Right lobe of liver (tissue), 6 donors: Measurements from ENCODE around the gene LPAR3. TPM values are rescaled to one million over a fixed set of nuclear protein-coding genes. Genes with fewer than 3 reads are reported as not detected.

Experiments used
- ATAC-seq, 4 donors: fragments of 200-7000 bp; cut with Tn5 transposase; one replicate each; pipeline ENCODE4 v1.9.1; 2020; ENCODE audit warnings: mild to moderate bottlenecking in 4 of 4, moderate library complexity in 4 of 4
- DNase-seq, 3 donors: peaks; one replicate each; pipeline ENCODE4 v3.0.0-alpha.2; 2020
- H3K27ac ChIP-seq, 3 donors: fragments of 200-600 bp; one replicate each; pipeline ENCODE4 v1.8.0; 2022
- H3K27me3 ChIP-seq, 2 donors: fragments of 200-600 bp; one replicate each; pipeline ENCODE4 v1.8.0; 2022
- H3K36me3 ChIP-seq, 4 donors: fragments of 200-600 bp; sonication (generic) in 1 of 4; one replicate each; pipeline versions ENCODE4 v1.5.1 to v1.8.0; 2017 to 2022; ENCODE audit warnings: control low read depth in 1 of 4
- H3K4me1 ChIP-seq, 4 donors: fragments of 200-600 bp; sonication (generic) in 1 of 4; one replicate each; pipeline versions ENCODE4 v1.5.1 to v1.8.0; 2017 to 2022; ENCODE audit warnings: control low read depth in 1 of 4
- H3K4me3 ChIP-seq, 3 donors: fragments of 200-600 bp; one replicate each; pipeline ENCODE4 v1.8.0; 2022
- H3K9me3 ChIP-seq, 4 donors: fragments of 200-600 bp; sonication (generic) in 1 of 4; one replicate each; pipeline versions ENCODE4 v1.5.1 to v1.8.0; 2017 to 2022; ENCODE audit warnings: control low read depth in 1 of 4
- CTCF ChIP-seq, 4 donors: fragments of 200-600 bp in 3 of 4; fragments of 450-650 bp in 1 of 4; IDR thresholded peaks; one replicate each; pipeline versions ENCODE4 v1.5.1 to v1.8.0; 2016 to 2022; ENCODE audit warnings: antibody characterized with exemption in 4 of 4, mild to moderate bottlenecking in 2 of 4
- POLR2A ChIP-seq: fragments of 450-650 bp; IDR thresholded peaks from one replicate; pipeline ENCODE4 v1.6.1; 2017; ENCODE audit warnings: antibody characterized with exemption, mild to moderate bottlenecking
- WGBS: methylation state at CpG from one replicate; pipeline ENCODE4 v1.1.6; 2018; ENCODE audit warnings: low coverage, low lambda C conversion rate; ENCODE audit not compliant: insufficient coverage; ENCODE audit errors: missing lambda C conversion rate; 5-methylcytosine and 5-hydroxymethylcytosine counted together
- intact Hi-C, 2 donors: fragments of 100-400 bp; cut with DNase I; formaldehyde crosslinking; loops; one replicate each; pipeline versions ENCODE4 v1.11.2 to v1.14.1; 2022
- total RNA-seq, 6 experiments: library from RNA; depleted of rRNA in 2 of 6; stranded (reverse); fragments of >200 nt in 2 of 6; fragmentation: NEBNext Ultra II Directional in 3 of 6; extraction: Animal tissue kit (Norgen Biotek cat#: 25700) in 3 of 6; gene quantifications; one replicate each; pipeline versions ENCODE4 v1.1.0 to v1.2.4, GENCODE V29; 2016 to 2023
- donor health status: DM: no; HTN: yes; CAD: no.
- donor health status: DM: no; HTN: no; CAD: no.
- donor health status: DM: no; HTN: no; CAD: no.
- donor health status: DM: no; HTN: yes; CAD: no.
- donor health status: DM: no; HTN: yes; CAD: no.

The LPAR3 gene
- total RNA-seq, 6 experiments from 2014 or later = 0.31 TPM; not detected in 5

GRCh38 chr1:84771895-84772294 lies 121.1 kb downstream of the LPAR3 start:
- WGBS = no CpG with 5 or more reads among the region's 2 CpGs
- H3K27ac ChIP-seq = no peak overlapping the region
- no peak for DNase-seq
- no peak for ATAC-seq
- H3K4me1 ChIP-seq = no peaks in the 10 kb centered on the region
- H3K9me3 ChIP-seq = no peaks in the 10 kb centered on the region
- intact Hi-C loops = loop anchor here (10.0 kb wide), 2 partner anchors 153 to 163 kb away; no protein-coding TSS in a partner anchor
- TF ChIP-seq POLR2A = no peak
- no peak for TF ChIP-seq CTCF (IDR thresholded peaks at IDR 0.05)
- no peaks in the 10 kb centered on the region for H3K27me3 ChIP-seq
- no peaks in the 10 kb centered on the region for H3K36me3 ChIP-seq
- no peak overlapping the region for H3K4me3 ChIP-seq

GRCh38 chr1:84770481-84770880 lies 122.5 kb downstream of the LPAR3 start:
- DNase-seq = no peak
- H3K4me3 ChIP-seq = no peak overlapping the region

GRCh38 chr1:84769636-84770035 lies 123.4 kb downstream of the LPAR3 start:
- Histone ChIP-seq H3K4me3 (no peak overlapping the region), H3K27me3 (no peaks in the 10 kb centered on the region), H3K9me3 (no peaks in the 10 kb centered on the region), H3K4me1 (no peaks in the 10 kb centered on the region), H3K27ac (no peak overlapping the region), H3K36me3 (no peaks in the 10 kb centered on the region)
- DNase-seq (no peak), ATAC-seq (no peak)
- WGBS = 50% methylated on average over 1 of the region's 1 CpG
- intact Hi-C loops = loop anchor here (10.0 kb wide), 2 partner anchors 155 to 165 kb away; no protein-coding TSS in a partner anchor
- TF ChIP-seq CTCF (IDR thresholded peaks at IDR 0.05) = no peak
- TF ChIP-seq POLR2A = no peak

More at GRCh38 chr1:84770481-84770880, 122.5 kb downstream of the LPAR3 start:
- WGBS = 81% methylated on average over 2 of the region's 2 CpGs
- Histone ChIP-seq H3K27ac (no peak overlapping the region), H3K27me3 (no peaks in the 10 kb centered on the region), H3K9me3 (no peaks in the 10 kb centered on the region), H3K4me1 (no peaks in the 10 kb centered on the region), H3K36me3 (no peaks in the 10 kb centered on the region)
- no peak for ATAC-seq
- TF ChIP-seq CTCF (IDR thresholded peaks at IDR 0.05) (no peak), POLR2A (no peak)
- intact Hi-C loops = loop anchor here (10.0 kb wide), 2 partner anchors 154 to 164 kb away; no protein-coding TSS in a partner anchor

- H3K36me3 ChIP-seq = no peaks in the 10 kb centered on the region
- no peak overlapping the region for H3K27ac ChIP-seq
- TF ChIP-seq POLR2A (no peak), CTCF (IDR thresholded peaks at IDR 0.05) (no peak)
- no peak overlapping the region for H3K4me3 ChIP-seq
- ATAC-seq (no peak), DNase-seq (no peak)
- H3K27me3 ChIP-seq = no peaks in the 10 kb centered on the region
- H3K4me1 ChIP-seq = no peaks in the 10 kb centered on the region
- intact Hi-C loops = no loop called here
- H3K9me3 ChIP-seq = no peaks in the 10 kb centered on the region
Measured at GRCh38 chr1:84768634-84769033, 124.4 kb downstream of the LPAR3 start.
